Body of pancreas (tissue), 4 donors: ENCODE data around the gene ANKRD33B. TPM values are rescaled to one million over a fixed set of nuclear protein-coding genes. Genes with fewer than 3 reads are reported as not detected.

Experiments used
- ATAC-seq: fragments of 150-250 bp; one replicate; pipeline ENCODE4 v1.9.1; 2016
- DNase-seq, 4 donors: peaks; one replicate each; pipeline ENCODE4 v3.0.0-alpha.2; 2019
- H3K27ac ChIP-seq, 4 donors: fragments of 200-600 bp; sonication (generic); 1 replicate in 3 of 4; 2 replicates in 1 of 4; pipeline versions ENCODE4 v1.5.1 to v1.6.1; 2016 to 2019; ENCODE audit warnings: mild to moderate bottlenecking in 1 of 4, mixed read lengths in 1 of 4, moderate library complexity in 1 of 4
- H3K27me3 ChIP-seq, 2 donors: fragments of 200-600 bp; sonication (generic); one replicate each; pipeline ENCODE4 v1.6.0; 2016; ENCODE audit warnings: mild to moderate bottlenecking in 1 of 2
- H3K36me3 ChIP-seq, 2 donors: fragments of 200-600 bp; sonication (generic); replicated peaks in 1 of 2; 2 replicates each; pipeline ENCODE4 v1.5.1; 2016; ENCODE audit warnings: low read depth in 2 of 2; ENCODE audit not compliant: insufficient read depth in 1 of 2
- H3K4me1 ChIP-seq: fragments of 200-600 bp; sonication (generic); one replicate; pipeline ENCODE4 v1.6.0; 2016
- H3K4me3 ChIP-seq, 2 donors: fragments of 200-600 bp; sonication (generic); 1 replicate in 1 of 2; 2 replicates in 1 of 2; pipeline ENCODE4 v1.5.1; 2016 to 2019
- H3K9me3 ChIP-seq, 3 donors: fragments of 200-600 bp; sonication (generic); 1 replicate in 2 of 3; 2 replicates in 1 of 3; pipeline ENCODE4 v1.5.1; 2016
- CTCF ChIP-seq, 7 experiments: fragments of 450-650 bp in 4 of 7; fragments of 200-600 bp in 3 of 7; sonication (generic) in 3 of 7; IDR thresholded peaks; one replicate each; pipeline ENCODE4 v1.5.1; 2016 to 2019; ENCODE audit warnings: antibody characterized with exemption in 7 of 7
- POLR2A ChIP-seq, 3 donors: fragments of 450-650 bp; IDR thresholded peaks; one replicate each; pipeline ENCODE4 v1.6.1; 2016; ENCODE audit warnings: antibody characterized with exemption in 3 of 3, mild to moderate bottlenecking in 2 of 3
- WGBS, 2 donors: methylation state at CpG; one replicate each; pipeline ENCODE4 v1.1.5; 2017; 5-methylcytosine and 5-hydroxymethylcytosine counted together
- intact Hi-C: fragments of 100-400 bp; cut with DNase I; formaldehyde crosslinking; loops from one replicate; pipeline ENCODE4 v1.15.1; 2023
- total RNA-seq, 2 donors: library from RNA; depleted of rRNA; stranded (reverse); fragments of >200 nt; gene quantifications; one replicate each; pipeline ENCODE4 v1.1.0, GENCODE V29; 2016

Gene ANKRD33B
- total RNA-seq, 2 donors from 2014 or later: 2.3 to 3.9 TPM

- Histone ChIP-seq H3K4me1 (no peaks in the 10 kb centered on the region), H3K27me3 (no peaks in the 10 kb centered on the region), H3K27ac (no peak overlapping the region), H3K4me3 (no peak overlapping the region), H3K36me3 (no peaks in the 10 kb centered on the region), H3K9me3 (no peaks in the 10 kb centered on the region)
- no peak for DNase-seq
- 54 to 73% methylated on average over 2 to 3 of the region's 3 CpGs for WGBS, 2 donors
- ATAC-seq: no peak
- intact Hi-C loops: no loop called here
- TF ChIP-seq POLR2A (IDR thresholded peaks at IDR 0.05) (no peak), CTCF (IDR thresholded peaks at IDR 0.05) (no peak)
Observed at GRCh38 chr5:10556289-10556807, 7.5 kb upstream of the ANKRD33B start.

- H3K36me3 ChIP-seq: no peaks in the 10 kb centered on the region
- no peak overlapping the region for H3K27ac ChIP-seq
- 61 to 68% methylated on average over 11 of the region's 11 CpGs for WGBS, 2 donors
- no peak for DNase-seq
- TF ChIP-seq POLR2A (IDR thresholded peaks at IDR 0.05) (no peak), CTCF (IDR thresholded peaks at IDR 0.05) (no peak)
- no peaks in the 10 kb centered on the region for H3K27me3 ChIP-seq
- no peak for ATAC-seq
- intact Hi-C loops: no loop called here
- no peaks in the 10 kb centered on the region for H3K4me1 ChIP-seq
- H3K4me3 ChIP-seq: no peak overlapping the region
- H3K9me3 ChIP-seq: no peaks in the 10 kb centered on the region
Observed at GRCh38 chr5:10556893-10557746, 6.8 kb upstream of the ANKRD33B start.

GRCh38 chr5:10559151-10559550 is 4.7 kb upstream of the ANKRD33B start:
- WGBS, 2 donors: 63 to 68% methylated on average over 4 of the region's 4 CpGs
- DNase-seq (no peak), ATAC-seq (no peak)
- H3K36me3 ChIP-seq: no peaks in the 10 kb centered on the region
- H3K27ac ChIP-seq: no peak overlapping the region
- H3K9me3 ChIP-seq: no peaks in the 10 kb centered on the region
- peaks cover 14% of the 10 kb centered on the region for H3K4me1 ChIP-seq
- intact Hi-C loops: no loop called here
- no peak for TF ChIP-seq POLR2A (IDR thresholded peaks at IDR 0.05)
- no peak for TF ChIP-seq CTCF (IDR thresholded peaks at IDR 0.05)
- peaks cover 0 to 5% of the 10 kb centered on the region in 2 donors for H3K27me3 ChIP-seq
- H3K4me3 ChIP-seq: no peak overlapping the region

- DNase-seq (no peak), ATAC-seq (no peak)
- peaks cover 0 to 5% of the 10 kb centered on the region in 2 donors for H3K27me3 ChIP-seq
- no peak for TF ChIP-seq CTCF (IDR thresholded peaks at IDR 0.05)
- H3K4me3 ChIP-seq: no peak overlapping the region
- intact Hi-C loops: no loop called here
- H3K36me3 ChIP-seq: no peaks in the 10 kb centered on the region
- 66 to 69% methylated on average over 7 of the region's 7 CpGs for WGBS, 2 donors
- H3K27ac ChIP-seq: no peak overlapping the region
- H3K9me3 ChIP-seq: no peaks in the 10 kb centered on the region
- H3K4me1 ChIP-seq: peaks cover 19% of the 10 kb centered on the region
Observed at GRCh38 chr5:10559871-10560270, 4.0 kb upstream of the ANKRD33B start.
